Measurements from ENCODE around the gene TIAM2.

DNA sequence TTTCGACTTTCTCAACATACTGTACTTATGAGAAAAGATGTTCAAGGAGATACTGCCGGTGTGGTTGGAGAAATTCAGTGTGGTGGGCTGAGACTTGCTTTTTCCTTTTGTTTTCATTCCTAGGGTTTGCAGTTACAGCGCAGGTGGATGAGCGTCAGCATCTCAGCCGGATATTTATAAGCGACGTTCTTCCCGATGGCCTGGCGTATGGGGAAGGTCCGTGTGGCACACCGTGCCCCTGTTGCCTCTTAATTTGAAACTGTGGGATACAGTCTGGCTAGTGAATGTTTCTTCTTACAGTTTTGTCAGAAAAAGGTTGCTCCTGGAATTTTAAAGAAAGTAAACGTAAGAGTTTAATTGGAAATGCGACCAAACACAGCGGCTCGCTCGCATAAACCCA lies 187.0 kb downstream of the TIAM2 start:
- no peak for TF ChIP-seq POLR2AphosphoS5 (IDR thresholded peaks at IDR 0.05)
- TF ChIP-seq, protein P1, sequence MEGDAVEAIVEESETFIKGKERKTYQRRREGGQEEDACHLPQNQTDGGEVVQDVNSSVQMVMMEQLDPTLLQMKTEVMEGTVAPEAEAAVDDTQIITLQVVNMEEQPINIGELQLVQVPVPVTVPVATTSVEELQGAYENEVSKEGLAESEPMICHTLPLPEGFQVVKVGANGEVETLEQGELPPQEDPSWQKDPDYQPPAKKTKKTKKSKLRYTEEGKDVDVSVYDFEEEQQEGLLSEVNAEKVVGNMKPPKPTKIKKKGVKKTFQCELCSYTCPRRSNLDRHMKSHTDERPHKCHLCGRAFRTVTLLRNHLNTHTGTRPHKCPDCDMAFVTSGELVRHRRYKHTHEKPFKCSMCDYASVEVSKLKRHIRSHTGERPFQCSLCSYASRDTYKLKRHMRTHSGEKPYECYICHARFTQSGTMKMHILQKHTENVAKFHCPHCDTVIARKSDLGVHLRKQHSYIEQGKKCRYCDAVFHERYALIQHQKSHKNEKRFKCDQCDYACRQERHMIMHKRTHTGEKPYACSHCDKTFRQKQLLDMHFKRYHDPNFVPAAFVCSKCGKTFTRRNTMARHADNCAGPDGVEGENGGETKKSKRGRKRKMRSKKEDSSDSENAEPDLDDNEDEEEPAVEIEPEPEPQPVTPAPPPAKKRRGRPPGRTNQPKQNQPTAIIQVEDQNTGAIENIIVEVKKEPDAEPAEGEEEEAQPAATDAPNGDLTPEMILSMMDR (IDR thresholded peaks at IDR 0.05), result no peak

Data from upper lobe of left lung (tissue), 4 donors.